ENCODE measurements around the gene PEX13.
"Not testable (repeated sequence)": the region's sequence is repeated elsewhere in the genome, so short reads cannot be mapped to it uniquely, and the experiment has no call there.

The PEX13 gene

GRCh38 chr2:61017003-61017555 lies 441 bp upstream of the PEX13 start:
- peak overlapping the region; percentile 90 to 98 for H3K4me3 Mint-ChIP-seq
- no peaks in the 10 kb centered on the region for H3K9me3 Mint-ChIP-seq
- H3K27me3 Mint-ChIP-seq: no peaks in the 10 kb centered on the region
- H3K36me3 Mint-ChIP-seq: peaks cover 9 to 14% of the 10 kb centered on the region in 2 donors
- peak; percentile 78 to 83 for ATAC-seq (replicated peaks)
- peak overlapping the region; percentile 98 for H3K27ac Mint-ChIP-seq
- H3K4me1 Mint-ChIP-seq: peaks cover 6 to 24% of the 10 kb centered on the region in 2 donors
- DNase-seq: peak; percentile 71

- Mint-ChIP-seq H3K4me3 (peak overlapping the region; percentile 90 to 98), H3K36me3 (peaks cover 14 to 18% of the 10 kb centered on the region in 2 donors), H3K27ac (peak overlapping the region; percentile 98), H3K9me3 (peaks cover 0 to 2% of the 10 kb centered on the region in 2 donors), H3K27me3 (no peaks in the 10 kb centered on the region), H3K4me1 (peaks cover 1 to 19% of the 10 kb centered on the region in 2 donors)
- ATAC-seq (replicated peaks) (no peak), DNase-seq (no peak)
Observed at GRCh38 chr2:61018318-61018755, 817 bp downstream of the PEX13 start.

DNA sequence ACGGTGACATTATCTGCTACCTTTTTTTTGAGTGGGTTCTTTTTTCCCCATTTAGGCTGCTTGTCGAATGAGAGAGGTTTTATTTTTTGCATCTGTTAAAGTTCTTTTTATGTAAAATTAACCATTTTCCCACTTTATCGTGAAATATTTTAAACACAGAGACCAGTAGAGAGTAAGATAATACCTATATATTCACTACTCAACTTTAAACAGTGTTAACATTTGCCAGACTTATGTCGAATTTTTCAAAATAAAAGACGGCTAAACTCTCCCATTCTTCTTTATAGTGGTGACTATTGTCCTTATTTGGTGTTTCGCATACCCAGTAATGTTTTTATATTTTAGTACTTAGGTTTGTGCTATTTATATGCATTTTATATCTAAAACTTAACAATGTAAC lies 1.3 kb downstream of the PEX13 start:
- ATAC-seq (replicated peaks) (no peak), DNase-seq (no peak)
- peaks cover 14 to 22% of the 10 kb centered on the region in 2 donors for H3K36me3 Mint-ChIP-seq
- H3K27me3 Mint-ChIP-seq: no peaks in the 10 kb centered on the region
- peaks cover 0 to 2% of the 10 kb centered on the region in 2 donors for H3K9me3 Mint-ChIP-seq
- H3K4me3 Mint-ChIP-seq: peak overlapping the region; percentile 32 to 39
- H3K27ac Mint-ChIP-seq: no peak overlapping the region
- peaks cover 0 to 21% of the 10 kb centered on the region in 2 donors for H3K4me1 Mint-ChIP-seq

DNA sequence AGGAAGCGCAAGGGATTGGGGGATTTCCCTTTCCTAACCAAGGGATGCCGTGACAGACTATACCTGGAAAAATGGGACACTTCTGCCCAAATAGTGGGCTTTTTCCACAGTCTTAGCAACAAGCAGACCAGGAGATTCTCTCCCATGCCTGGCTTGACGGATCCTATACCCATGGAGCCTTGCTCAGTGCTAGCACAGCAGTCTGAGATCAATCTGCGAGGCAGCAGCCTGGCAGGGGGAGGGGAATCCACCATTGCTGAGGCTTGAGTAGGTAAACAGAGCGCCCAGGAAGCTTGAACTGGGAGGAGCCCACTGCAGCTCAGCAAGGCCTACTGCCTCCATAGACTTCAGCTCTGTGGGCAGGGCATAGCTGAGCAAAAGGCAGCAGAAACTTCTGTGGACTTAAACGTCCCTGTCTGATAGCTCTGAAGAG lies 3.7 kb downstream of the PEX13 start:
- no peak for DNase-seq
- Mint-ChIP-seq H3K27me3 (no peaks in the 10 kb centered on the region), H3K9me3 (peaks cover 0 to 2% of the 10 kb centered on the region in 2 donors), H3K4me3 (no peak overlapping the region), H3K36me3 (peaks cover 18 to 29% of the 10 kb centered on the region in 2 donors), H3K27ac (no peak overlapping the region), H3K4me1 (peaks cover 4 to 24% of the 10 kb centered on the region in 2 donors)
- no peak for ATAC-seq (replicated peaks)

DNA sequence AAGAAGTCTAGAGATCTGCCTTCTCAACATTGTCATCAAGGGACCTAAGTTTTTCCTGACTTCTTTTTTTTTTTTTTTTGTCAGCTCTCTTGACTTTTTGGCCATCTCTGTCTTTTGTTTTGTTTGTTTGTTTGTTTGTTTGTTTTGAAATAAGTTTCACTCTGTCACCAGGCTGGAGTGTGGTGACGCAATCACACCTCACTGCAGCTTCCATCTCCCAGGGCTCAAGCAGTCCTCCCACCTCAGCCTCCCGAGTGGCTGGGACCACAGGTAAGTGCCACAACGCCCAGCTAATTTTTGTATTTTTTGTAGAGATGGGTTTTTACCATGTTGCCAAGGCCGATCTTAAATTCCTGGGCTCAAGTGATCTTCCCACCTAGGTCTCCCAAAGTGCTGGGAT lies 6.2 kb downstream of the PEX13 start:
- Mint-ChIP-seq H3K4me3 (no peak overlapping the region), H3K4me1 (peaks cover 4 to 19% of the 10 kb centered on the region in 2 donors), H3K27me3 (no peaks in the 10 kb centered on the region), H3K27ac (no peak overlapping the region), H3K36me3 (peaks cover 22 to 44% of the 10 kb centered on the region in 2 donors), H3K9me3 (peaks cover 0 to 2% of the 10 kb centered on the region in 2 donors)
- no peak for DNase-seq
- ATAC-seq (replicated peaks): no peak

DNA sequence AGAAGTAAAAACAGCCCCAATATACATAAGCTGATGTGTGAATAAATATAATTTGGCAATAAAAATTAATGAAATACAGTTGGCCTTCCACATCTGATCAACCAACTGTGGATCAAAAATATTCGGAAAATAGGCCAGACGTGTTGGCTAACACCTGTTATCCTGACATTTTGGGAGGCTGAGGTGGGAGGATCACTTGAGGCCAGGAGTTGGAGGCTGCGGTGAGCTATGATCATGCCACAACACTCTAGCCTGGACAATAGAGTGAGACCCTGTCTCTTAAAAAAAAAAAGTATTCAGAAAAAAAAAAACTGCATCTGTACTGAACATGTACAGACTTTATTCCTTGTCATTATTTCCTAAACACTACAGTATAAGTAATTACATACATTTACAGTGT lies 12.0 kb downstream of the PEX13 start:
- peaks cover 27 to 36% of the 10 kb centered on the region in 2 donors for H3K36me3 Mint-ChIP-seq
- DNase-seq (no peak), ATAC-seq (replicated peaks) (no peak)
- no peaks in the 10 kb centered on the region for H3K27me3 Mint-ChIP-seq
- H3K4me3 Mint-ChIP-seq: no peak overlapping the region
- H3K4me1 Mint-ChIP-seq: no peaks in the 10 kb centered on the region
- no peaks in the 10 kb centered on the region for H3K9me3 Mint-ChIP-seq
- H3K27ac Mint-ChIP-seq: no peak overlapping the region

GRCh38 chr2:61034592-61034991 lies 17.1 kb downstream of the PEX13 start:
- H3K27me3 Mint-ChIP-seq; H3K4me1 Mint-ChIP-seq; H3K27ac Mint-ChIP-seq; ATAC-seq (replicated peaks); H3K4me3 Mint-ChIP-seq; H3K9me3 Mint-ChIP-seq; DNase-seq: not testable (repeated sequence)
- H3K36me3 Mint-ChIP-seq: peaks cover 44 to 51% of the 10 kb centered on the region in 2 donors

DNA sequence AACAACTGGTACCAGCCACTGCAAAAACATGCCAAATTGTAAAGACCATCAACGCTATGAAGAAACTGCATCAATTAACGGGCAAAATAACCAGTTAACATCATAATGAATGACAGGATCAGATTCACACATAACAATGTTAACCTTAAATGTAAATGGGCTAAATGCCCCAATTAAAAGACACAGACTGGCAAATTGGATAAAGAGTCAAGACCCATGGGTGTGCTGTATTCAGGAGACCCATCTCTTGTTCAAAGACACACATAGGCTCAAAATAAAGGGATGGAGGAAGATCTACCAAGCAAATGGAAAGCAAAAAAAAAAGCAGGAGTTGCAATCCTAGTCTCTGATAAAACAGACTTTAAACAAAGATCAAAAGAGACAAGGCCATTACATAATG lies 19.1 kb downstream of the PEX13 start:
- H3K9me3 Mint-ChIP-seq; H3K27me3 Mint-ChIP-seq; ATAC-seq (replicated peaks); H3K27ac Mint-ChIP-seq; DNase-seq; H3K4me1 Mint-ChIP-seq; H3K4me3 Mint-ChIP-seq: not testable (repeated sequence)
- peaks cover 40 to 54% of the 10 kb centered on the region in 2 donors for H3K36me3 Mint-ChIP-seq

- Mint-ChIP-seq H3K27me3 (no peaks in the 10 kb centered on the region), H3K9me3 (peaks cover 0 to 2% of the 10 kb centered on the region in 2 donors), H3K4me1 (peaks cover 6 to 7% of the 10 kb centered on the region in 2 donors), H3K27ac (no peak overlapping the region), H3K36me3 (peaks cover 13 to 31% of the 10 kb centered on the region in 2 donors), H3K4me3 (no peak overlapping the region)
- DNase-seq (no peak), ATAC-seq (replicated peaks) (no peak)
Observed at GRCh38 chr2:61042807-61043206, 25.3 kb downstream of the PEX13 start.

GRCh38 chr2:61044636-61045035 lies 27.1 kb downstream of the PEX13 start:
- Mint-ChIP-seq H3K36me3 (peaks cover 16 to 27% of the 10 kb centered on the region in 2 donors), H3K4me1 (peaks cover 6 to 7% of the 10 kb centered on the region in 2 donors), H3K4me3 (no peak overlapping the region), H3K9me3 (no peaks in the 10 kb centered on the region), H3K27me3 (no peaks in the 10 kb centered on the region), H3K27ac (peak overlapping the region; percentile 43)
- DNase-seq (no peak), ATAC-seq (replicated peaks) (peak; percentile 69 to 80)

DNA sequence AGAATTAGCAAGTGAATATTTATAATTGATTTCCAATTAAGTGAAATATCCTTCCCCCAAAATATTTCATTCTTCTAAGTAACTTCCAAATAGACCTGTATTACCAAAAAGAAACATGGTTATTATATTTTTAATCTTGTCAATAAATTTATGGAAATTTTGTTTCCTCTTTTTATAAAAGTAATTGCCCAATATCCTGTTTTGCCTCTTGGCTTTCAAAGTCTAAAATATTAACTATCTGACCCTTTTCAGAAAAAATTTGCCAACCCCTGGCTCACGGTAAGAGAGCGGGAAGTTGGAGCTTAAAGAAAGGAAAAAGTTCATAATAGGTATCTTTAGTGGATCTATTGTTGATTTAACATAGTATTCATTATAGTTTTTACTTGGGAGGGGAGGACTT lies 27.7 kb downstream of the PEX13 start:
- Mint-ChIP-seq H3K9me3 (no peaks in the 10 kb centered on the region), H3K4me1 (peaks cover 6 to 7% of the 10 kb centered on the region in 2 donors), H3K36me3 (peaks cover 16 to 27% of the 10 kb centered on the region in 2 donors), H3K27me3 (no peaks in the 10 kb centered on the region), H3K27ac (no peak overlapping the region), H3K4me3 (no peak overlapping the region)
- ATAC-seq (replicated peaks) (no peak), DNase-seq (no peak)

DNA sequence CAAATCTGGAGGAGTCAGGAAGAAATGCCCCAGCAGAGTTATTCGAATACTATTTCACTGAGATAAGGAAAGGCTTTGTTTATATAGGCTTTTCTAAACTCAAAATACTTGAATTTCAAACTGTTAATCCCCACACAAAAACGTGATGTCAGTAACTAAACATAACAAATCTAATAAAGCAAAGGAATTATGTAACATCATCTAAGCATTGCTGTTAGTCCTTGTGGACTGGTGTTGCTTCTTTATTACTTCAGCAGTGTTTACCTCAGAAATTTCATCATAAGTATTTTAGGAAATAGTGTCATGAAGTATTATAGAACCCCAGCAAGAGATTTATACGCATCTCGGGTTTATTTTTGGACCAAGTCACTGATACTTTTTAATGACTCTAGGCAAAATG lies 28.5 kb downstream of the PEX13 start:
- Mint-ChIP-seq H3K4me1 (peaks cover 4 to 7% of the 10 kb centered on the region in 2 donors), H3K36me3 (peaks cover 16 to 27% of the 10 kb centered on the region in 2 donors)

DNA sequence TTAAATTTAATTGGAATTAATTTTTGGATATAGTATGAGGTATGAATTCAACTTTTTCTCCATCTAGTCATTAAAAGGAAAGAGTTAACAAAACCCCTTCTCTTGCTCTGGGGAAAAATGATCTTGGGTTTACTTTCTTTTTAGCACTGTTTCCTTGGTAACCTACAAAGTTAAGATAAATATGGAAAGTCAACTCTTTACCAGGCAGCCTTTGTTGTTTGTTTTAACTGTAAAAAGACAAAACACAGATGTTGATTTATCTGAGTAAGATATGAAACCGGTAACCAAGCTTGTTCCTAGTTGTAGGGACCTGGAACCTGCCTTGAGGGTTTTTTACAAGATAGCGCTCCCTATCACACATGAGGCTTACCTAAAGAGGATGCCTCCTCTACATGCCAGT lies 38.0 kb downstream of the PEX13 start:
- no peaks in the 10 kb centered on the region for H3K27me3 Mint-ChIP-seq
- no peaks in the 10 kb centered on the region for H3K9me3 Mint-ChIP-seq
- DNase-seq: no peak
- H3K36me3 Mint-ChIP-seq: peaks cover 16 to 27% of the 10 kb centered on the region in 2 donors
- H3K4me3 Mint-ChIP-seq: no peak overlapping the region
- H3K27ac Mint-ChIP-seq: no peak overlapping the region
- H3K4me1 Mint-ChIP-seq: no peaks in the 10 kb centered on the region
- ATAC-seq (replicated peaks): no peak

More for the DNA sequence above, 28.5 kb downstream of the PEX13 start:
- DNase-seq: no peak
- H3K4me3 Mint-ChIP-seq: no peak overlapping the region
- no peaks in the 10 kb centered on the region for H3K27me3 Mint-ChIP-seq
- no peaks in the 10 kb centered on the region for H3K9me3 Mint-ChIP-seq
- no peak overlapping the region for H3K27ac Mint-ChIP-seq
- no peak for ATAC-seq (replicated peaks)

- Mint-ChIP-seq H3K27me3 (no peaks in the 10 kb centered on the region), H3K4me3 (no peak overlapping the region), H3K4me1 (no peaks in the 10 kb centered on the region), H3K27ac (no peak overlapping the region), H3K9me3 (no peaks in the 10 kb centered on the region), H3K36me3 (peaks cover 14 to 29% of the 10 kb centered on the region in 2 donors)
- no peak for DNase-seq
- ATAC-seq (replicated peaks): no peak
Observed at GRCh38 chr2:61057562-61057961, 40.0 kb downstream of the PEX13 start.

- DNase-seq (no peak), ATAC-seq (replicated peaks) (no peak)
Observed at GRCh38 chr2:61059382-61059781, 41.9 kb downstream of the PEX13 start.

More at GRCh38 chr2:61059382-61059781, 41.9 kb downstream of the PEX13 start:
- Mint-ChIP-seq H3K4me1 (no peaks in the 10 kb centered on the region), H3K27me3 (no peaks in the 10 kb centered on the region), H3K4me3 (no peak overlapping the region), H3K9me3 (no peaks in the 10 kb centered on the region), H3K27ac (no peak overlapping the region), H3K36me3 (peaks cover 14 to 25% of the 10 kb centered on the region in 2 donors)

Data from stimulated activated naive B cell treated with anti-CD40 and anti-IgM and Interleukin-4, amounts not matched to agents 10 μg/mL and 1 μg/mL and 100 μg/mL, for 72 hours (primary cell).